Measurements from ENCODE around the gene PRMT3. TPM values are rescaled to one million over a fixed set of nuclear protein-coding genes. Genes with fewer than 3 reads are reported as not detected.

The PRMT3 gene
- total and polyA plus RNA-seq, 2 donors (not counting 1 experiment from before 2014, with no cell fraction given), result 6.0 to 18.3 TPM

DNA sequence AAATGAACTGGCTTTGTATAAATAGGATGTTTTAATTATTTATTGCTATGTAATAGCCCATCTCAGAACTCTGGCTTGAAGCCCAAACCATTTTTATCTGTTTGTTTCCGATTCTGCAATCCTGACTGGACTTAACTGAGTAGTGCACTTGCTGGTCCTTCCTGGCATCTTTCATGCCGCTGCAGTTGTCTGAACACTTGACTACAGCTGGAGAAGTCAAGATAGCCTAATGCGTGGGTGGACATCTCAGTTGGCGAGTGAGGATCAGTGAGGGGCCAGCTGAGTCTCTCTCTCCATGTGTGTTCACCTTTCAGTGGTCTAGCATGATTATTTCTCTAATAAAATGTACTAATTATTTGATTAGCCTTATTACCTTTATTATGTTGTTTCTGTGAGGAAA, 105.8 kb downstream of the PRMT3 start:
- H3K4me3 Mint-ChIP-seq, result no peak overlapping the region
- Histone ChIP-seq H2AFZ (ENCODE audit: insufficient read depth, low read depth, low read length, poor library complexity, severe bottlenecking) (no peak overlapping the region), H3K79me2 (ENCODE audit: control insufficient read depth, insufficient read depth, low read length) (no peaks in the 10 kb centered on the region), H3K36me3 (replicated peaks in 1 of 2; ENCODE audit: control extremely low read depth in 1 of 2, control insufficient read depth in 1 of 2, extremely low read depth in 1 of 2, insufficient read depth in 2 of 2, low read length in 1 of 2) (peaks cover 2 to 30% of the 10 kb centered on the region in 2 experiments), H3K9me3 (ENCODE audit: control extremely low read depth in 1 of 3, control insufficient read depth in 2 of 3, insufficient read depth in 1 of 3, low read length in 2 of 3) (no peaks in the 10 kb centered on the region), H3K27ac (ENCODE audit: low read length in 2 of 2) (no peak overlapping the region), H3K9ac (ENCODE audit: low read length) (no peak overlapping the region), H3K27me3 (replicated peaks in 1 of 4; ENCODE audit: control extremely low read depth in 1 of 4, control insufficient read depth in 3 of 4, insufficient read depth in 4 of 4, low read length in 3 of 4) (no peaks in the 10 kb centered on the region), H3K4me2 (replicated peaks; ENCODE audit: low read depth, low read length, poor library complexity, severe bottlenecking) (no peak overlapping the region), H3K4me3 (ENCODE audit: control extremely low read depth in 1 of 5, extremely low read depth in 1 of 5, insufficient read depth in 1 of 5, low read depth in 2 of 5, low read length in 4 of 5) (no peak overlapping the region), H4K20me1 (ENCODE audit: control insufficient read depth, insufficient read depth, low read length, poor library complexity, severe bottlenecking) (no peaks in the 10 kb centered on the region), H3K4me1 (ENCODE audit: control insufficient read depth in 2 of 2, insufficient read depth in 2 of 2, low read length in 2 of 2) (no peaks in the 10 kb centered on the region)
- ChIA-PET CTCF (no interaction called here), POLR2A (no interaction called here)
- intact Hi-C loops (cut with micrococcal nuclease), result no loop called here
- H3K4me1 Mint-ChIP-seq, result no peaks in the 10 kb centered on the region
- H3K27ac Mint-ChIP-seq, result no peak overlapping the region
- ATAC-seq (ENCODE audit: low read depth) (no peak), DNase-seq (no peak)
- no peaks in the 10 kb centered on the region for H3K9me3 Mint-ChIP-seq (ENCODE audit: insufficient read depth)
- no peak for TF ChIP-seq EZH2 (IDR thresholded peaks at IDR 0.05; ENCODE audit: borderline replicate concordance, insufficient read depth, low read depth, low read length, poor library complexity, severe bottlenecking)
- TF ChIP-seq, protein P1, sequence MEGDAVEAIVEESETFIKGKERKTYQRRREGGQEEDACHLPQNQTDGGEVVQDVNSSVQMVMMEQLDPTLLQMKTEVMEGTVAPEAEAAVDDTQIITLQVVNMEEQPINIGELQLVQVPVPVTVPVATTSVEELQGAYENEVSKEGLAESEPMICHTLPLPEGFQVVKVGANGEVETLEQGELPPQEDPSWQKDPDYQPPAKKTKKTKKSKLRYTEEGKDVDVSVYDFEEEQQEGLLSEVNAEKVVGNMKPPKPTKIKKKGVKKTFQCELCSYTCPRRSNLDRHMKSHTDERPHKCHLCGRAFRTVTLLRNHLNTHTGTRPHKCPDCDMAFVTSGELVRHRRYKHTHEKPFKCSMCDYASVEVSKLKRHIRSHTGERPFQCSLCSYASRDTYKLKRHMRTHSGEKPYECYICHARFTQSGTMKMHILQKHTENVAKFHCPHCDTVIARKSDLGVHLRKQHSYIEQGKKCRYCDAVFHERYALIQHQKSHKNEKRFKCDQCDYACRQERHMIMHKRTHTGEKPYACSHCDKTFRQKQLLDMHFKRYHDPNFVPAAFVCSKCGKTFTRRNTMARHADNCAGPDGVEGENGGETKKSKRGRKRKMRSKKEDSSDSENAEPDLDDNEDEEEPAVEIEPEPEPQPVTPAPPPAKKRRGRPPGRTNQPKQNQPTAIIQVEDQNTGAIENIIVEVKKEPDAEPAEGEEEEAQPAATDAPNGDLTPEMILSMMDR (IDR thresholded peaks at IDR 0.05), result no peak
- H3K27me3 Mint-ChIP-seq, result no peaks in the 10 kb centered on the region
- 100% methylated on average over 3 of the region's 4 CpGs for WGBS (ENCODE audit: insufficient coverage)

DNA sequence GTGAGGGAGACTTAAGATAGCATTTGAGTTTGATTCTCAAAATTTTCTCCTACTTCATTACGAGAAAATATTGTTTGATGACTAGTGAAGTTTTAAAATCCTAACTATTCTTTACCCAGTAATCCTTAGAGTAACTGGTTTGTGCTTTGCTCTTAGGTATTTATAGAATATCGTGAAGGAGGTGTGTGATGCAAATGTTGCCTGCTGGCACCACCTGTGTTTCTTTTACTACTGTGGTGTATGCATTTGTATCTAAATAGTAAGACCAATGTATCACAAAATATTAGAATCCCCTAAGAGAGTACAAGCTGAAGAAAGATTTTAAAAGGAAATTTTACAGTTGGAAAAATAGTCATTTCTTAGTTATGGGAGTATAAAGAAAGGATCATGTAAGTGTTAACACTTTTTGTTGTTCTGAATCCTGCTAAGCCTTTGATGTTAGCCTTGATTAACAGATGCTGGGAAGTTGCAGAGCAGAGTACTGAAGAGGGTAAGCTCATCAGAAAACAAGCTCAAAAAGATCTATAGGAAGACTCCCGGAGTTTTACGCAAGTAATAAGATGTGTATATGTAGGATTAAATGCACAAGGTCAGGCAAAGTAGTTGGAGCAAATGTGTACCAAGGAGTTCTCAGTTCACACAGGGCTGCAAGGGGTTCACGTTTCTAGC, 109.7 kb downstream of the PRMT3 start:
- H3K36me3 ChIP-seq (replicated peaks in 1 of 2; ENCODE audit: control extremely low read depth in 1 of 2, control insufficient read depth in 1 of 2, extremely low read depth in 1 of 2, insufficient read depth in 2 of 2, low read length in 1 of 2), result peaks cover 2 to 35% of the 10 kb centered on the region in 2 experiments
- H3K9me3 Mint-ChIP-seq (ENCODE audit: insufficient read depth), result no peaks in the 10 kb centered on the region
- H3K79me2 ChIP-seq (ENCODE audit: control insufficient read depth, insufficient read depth, low read length), result no peaks in the 10 kb centered on the region
- no peaks in the 10 kb centered on the region for H3K27me3 ChIP-seq (replicated peaks in 1 of 4; ENCODE audit: control extremely low read depth in 1 of 4, control insufficient read depth in 3 of 4, insufficient read depth in 4 of 4, low read length in 3 of 4)
- no peak overlapping the region for H3K4me2 ChIP-seq (replicated peaks; ENCODE audit: low read depth, low read length, poor library complexity, severe bottlenecking)
- H2AFZ ChIP-seq (ENCODE audit: insufficient read depth, low read depth, low read length, poor library complexity, severe bottlenecking), result no peak overlapping the region
- ChIA-PET POLR2A (no interaction called here), CTCF (interaction anchor here (1.3 kb wide), 1 partner anchor 15 kb away, joined by 3 read pairs; no protein-coding TSS in a partner anchor)
- H3K9ac ChIP-seq (ENCODE audit: low read length), result no peak overlapping the region
- no peak for ATAC-seq (ENCODE audit: low read depth)
- no peaks in the 10 kb centered on the region for H3K9me3 ChIP-seq (ENCODE audit: control extremely low read depth in 1 of 3, control insufficient read depth in 2 of 3, insufficient read depth in 1 of 3, low read length in 2 of 3)
- no peak overlapping the region for H3K27ac ChIP-seq (ENCODE audit: low read length in 2 of 2)
- H3K4me1 Mint-ChIP-seq, result no peaks in the 10 kb centered on the region
- no CpG with 5 or more reads among the region's 5 CpGs for WGBS (ENCODE audit: insufficient coverage)
- no peaks in the 10 kb centered on the region for H3K27me3 Mint-ChIP-seq
- TF ChIP-seq, protein P1 (IDR thresholded peaks at IDR 0.05), result no peak
- no peak for TF ChIP-seq EZH2 (IDR thresholded peaks at IDR 0.05; ENCODE audit: borderline replicate concordance, insufficient read depth, low read depth, low read length, poor library complexity, severe bottlenecking)
- intact Hi-C loops (cut with micrococcal nuclease), result no loop called here
- H3K4me3 Mint-ChIP-seq, result no peak overlapping the region
- no peaks in the 10 kb centered on the region for H3K4me1 ChIP-seq (ENCODE audit: control insufficient read depth in 2 of 2, insufficient read depth in 2 of 2, low read length in 2 of 2)
- DNase-seq, result no peak
- no peak overlapping the region for H3K27ac Mint-ChIP-seq
- no peaks in the 10 kb centered on the region for H4K20me1 ChIP-seq (ENCODE audit: control insufficient read depth, insufficient read depth, low read length, poor library complexity, severe bottlenecking)
- no peak overlapping the region for H3K4me3 ChIP-seq (ENCODE audit: control extremely low read depth in 1 of 5, extremely low read depth in 1 of 5, insufficient read depth in 1 of 5, low read depth in 2 of 5, low read length in 4 of 5)
